ENCODE measurements around the gene AVL9.
"Not testable (repeated sequence)": the region's sequence is repeated elsewhere in the genome, so short reads cannot be mapped to it uniquely, and the experiment has no call there.

The AVL9 gene

DNA sequence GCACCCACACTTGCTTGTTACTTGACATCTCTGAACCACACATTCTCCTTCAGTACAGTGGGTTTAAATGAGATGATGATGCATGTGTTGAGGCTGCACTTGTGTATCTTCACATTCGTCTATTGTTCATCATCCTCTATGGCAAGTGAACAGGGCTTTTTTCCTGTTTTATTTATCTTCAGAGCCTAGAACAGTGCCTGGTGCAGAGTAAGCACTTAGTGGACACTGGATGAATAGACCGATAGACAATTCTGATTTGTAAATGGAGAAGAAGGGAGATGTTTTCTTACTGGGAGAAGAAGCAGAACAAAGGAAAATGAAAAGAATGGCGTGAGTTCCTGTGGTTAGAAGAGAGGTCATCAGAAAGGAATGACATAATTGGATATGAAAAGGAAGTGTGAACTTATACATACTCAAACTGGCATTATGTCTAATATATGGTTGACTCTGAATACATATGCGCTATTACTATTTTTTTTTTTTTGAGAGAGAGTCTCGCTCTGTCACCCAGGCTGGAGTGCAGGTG lies 99.7 kb downstream of the AVL9 start:
- no peak for DNase-seq
- no peaks in the 10 kb centered on the region for H3K4me1 ChIP-seq (ENCODE audit: control extremely low read depth in 1 of 4, control insufficient read depth in 4 of 4, insufficient read depth in 4 of 4, low read length in 3 of 4)
- no peak overlapping the region for H3K27ac ChIP-seq (ENCODE audit: insufficient read depth in 1 of 2, low read depth in 1 of 2, low read length in 2 of 2, poor library complexity in 1 of 2, severe bottlenecking in 2 of 2)
- H3K36me3 ChIP-seq (ENCODE audit: control insufficient read depth in 4 of 4, insufficient read depth in 4 of 4, low read length in 3 of 4) = peaks cover 0 to 9% (median 5%) of the 10 kb centered on the region in 4 experiments
- POLR2A ChIA-PET = no interaction called here
- no peak overlapping the region for H3K4me3 ChIP-seq (ENCODE audit: control insufficient read depth in 1 of 7, extremely low read depth in 1 of 7, insufficient read depth in 4 of 7, low read depth in 2 of 7, low read length in 6 of 7)
- CTCF ChIA-PET = no interaction called here
- H3K9me3 ChIP-seq (ENCODE audit: control extremely low read depth in 1 of 5, control insufficient read depth in 4 of 5, insufficient read depth in 2 of 5, low read depth in 1 of 5, low read length in 4 of 5) = peaks cover 0 to 2% (median 0%) of the 10 kb centered on the region in 5 experiments
- 100% methylated on average over 1 of the region's 5 CpGs for WGBS (ENCODE audit: insufficient coverage)
- H3K27me3 ChIP-seq (replicated peaks in 2 of 5; ENCODE audit: control insufficient read depth in 4 of 5, insufficient read depth in 5 of 5, low read length in 4 of 5) = no peaks in the 10 kb centered on the region

GRCh38 chr7:32601196-32601595 lies 105.9 kb downstream of the AVL9 start:
- H3K4me1 ChIP-seq (ENCODE audit: control extremely low read depth in 1 of 4, control insufficient read depth in 4 of 4, insufficient read depth in 4 of 4, low read length in 3 of 4); POLR2A ChIA-PET; DNase-seq; H3K4me3 ChIP-seq (ENCODE audit: control insufficient read depth in 1 of 7, extremely low read depth in 1 of 7, insufficient read depth in 4 of 7, low read depth in 2 of 7, low read length in 6 of 7); CTCF ChIA-PET; H3K27ac ChIP-seq (ENCODE audit: insufficient read depth in 1 of 2, low read depth in 1 of 2, low read length in 2 of 2, poor library complexity in 1 of 2, severe bottlenecking in 2 of 2); H3K36me3 ChIP-seq (ENCODE audit: control insufficient read depth in 4 of 4, insufficient read depth in 4 of 4, low read length in 3 of 4); H3K27me3 ChIP-seq (replicated peaks in 2 of 5; ENCODE audit: control insufficient read depth in 4 of 5, insufficient read depth in 5 of 5, low read length in 4 of 5): not testable (repeated sequence)
- 100% methylated on average over 2 of the region's 4 CpGs for WGBS (ENCODE audit: insufficient coverage)
- peaks cover 0 to 15% (median 4%) of the 10 kb centered on the region in 5 experiments for H3K9me3 ChIP-seq (ENCODE audit: control extremely low read depth in 1 of 5, control insufficient read depth in 4 of 5, insufficient read depth in 2 of 5, low read depth in 1 of 5, low read length in 4 of 5)

- H3K36me3 ChIP-seq (ENCODE audit: control insufficient read depth in 4 of 4, insufficient read depth in 4 of 4, low read length in 3 of 4) = peaks cover 0 to 8% (median 1%) of the 10 kb centered on the region in 4 experiments
- ChIA-PET CTCF (no interaction called here), POLR2A (no interaction called here)
These were observed 107.2 kb downstream of the AVL9 start for GRCh38 chr7:32602470-32602869.

GRCh38 chr7:32603492-32603891 lies 108.2 kb downstream of the AVL9 start:
- WGBS (ENCODE audit: insufficient coverage) = 96% methylated on average over 3 of the region's 3 CpGs
- CTCF ChIA-PET = not testable (repeated sequence)

More at GRCh38 chr7:32602470-32602869, 107.2 kb downstream of the AVL9 start:
- no peak for DNase-seq
- Histone ChIP-seq H3K4me3 (ENCODE audit: control insufficient read depth in 1 of 7, extremely low read depth in 1 of 7, insufficient read depth in 4 of 7, low read depth in 2 of 7, low read length in 6 of 7) (no peak overlapping the region), H3K4me1 (ENCODE audit: control extremely low read depth in 1 of 4, control insufficient read depth in 4 of 4, insufficient read depth in 4 of 4, low read length in 3 of 4) (no peaks in the 10 kb centered on the region), H3K27me3 (replicated peaks in 2 of 5; ENCODE audit: control insufficient read depth in 4 of 5, insufficient read depth in 5 of 5, low read length in 4 of 5) (no peaks in the 10 kb centered on the region), H3K27ac (ENCODE audit: insufficient read depth in 1 of 2, low read depth in 1 of 2, low read length in 2 of 2, poor library complexity in 1 of 2, severe bottlenecking in 2 of 2) (no peak overlapping the region), H3K9me3 (ENCODE audit: control extremely low read depth in 1 of 5, control insufficient read depth in 4 of 5, insufficient read depth in 2 of 5, low read depth in 1 of 5, low read length in 4 of 5) (peaks cover 0 to 15% (median 4%) of the 10 kb centered on the region in 5 experiments)
- WGBS (ENCODE audit: insufficient coverage) = 100% methylated on average over 1 of the region's 2 CpGs

DNA sequence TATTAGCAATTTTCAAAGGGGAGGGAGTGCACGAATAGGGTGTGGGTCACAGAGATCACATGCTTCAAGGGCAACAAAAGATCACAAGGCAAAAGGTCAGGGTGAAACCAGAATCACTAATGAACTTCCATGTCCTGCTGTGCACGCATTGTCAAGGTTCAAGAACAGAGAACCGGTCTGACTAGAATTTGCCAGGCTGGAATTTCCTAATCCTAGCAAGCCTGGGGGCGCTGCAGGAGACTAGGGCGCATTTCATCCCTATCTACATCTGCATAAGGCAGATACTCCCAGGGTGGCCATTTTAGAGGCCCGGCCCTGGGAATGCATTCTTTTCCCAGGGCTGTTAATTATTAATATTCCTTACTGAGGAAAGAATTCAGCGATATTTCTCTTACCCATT lies 108.8 kb downstream of the AVL9 start:
- H3K36me3 ChIP-seq (ENCODE audit: control insufficient read depth in 4 of 4, insufficient read depth in 4 of 4, low read length in 3 of 4); POLR2A ChIA-PET; DNase-seq; H3K27ac ChIP-seq (ENCODE audit: insufficient read depth in 1 of 2, low read depth in 1 of 2, low read length in 2 of 2, poor library complexity in 1 of 2, severe bottlenecking in 2 of 2); H3K27me3 ChIP-seq (replicated peaks in 2 of 5; ENCODE audit: control insufficient read depth in 4 of 5, insufficient read depth in 5 of 5, low read length in 4 of 5); H3K4me3 ChIP-seq (ENCODE audit: control insufficient read depth in 1 of 7, extremely low read depth in 1 of 7, insufficient read depth in 4 of 7, low read depth in 2 of 7, low read length in 6 of 7); CTCF ChIA-PET; H3K4me1 ChIP-seq (ENCODE audit: control extremely low read depth in 1 of 4, control insufficient read depth in 4 of 4, insufficient read depth in 4 of 4, low read length in 3 of 4): not testable (repeated sequence)
- WGBS (ENCODE audit: insufficient coverage) = 87% methylated on average over 4 of the region's 7 CpGs
- peaks cover 0 to 13% (median 4%) of the 10 kb centered on the region in 5 experiments for H3K9me3 ChIP-seq (ENCODE audit: control extremely low read depth in 1 of 5, control insufficient read depth in 4 of 5, insufficient read depth in 2 of 5, low read depth in 1 of 5, low read length in 4 of 5)

More at GRCh38 chr7:32603492-32603891, 108.2 kb downstream of the AVL9 start:
- DNase-seq; H3K27me3 ChIP-seq (replicated peaks in 2 of 5; ENCODE audit: control insufficient read depth in 4 of 5, insufficient read depth in 5 of 5, low read length in 4 of 5); H3K36me3 ChIP-seq (ENCODE audit: control insufficient read depth in 4 of 4, insufficient read depth in 4 of 4, low read length in 3 of 4); POLR2A ChIA-PET; H3K4me1 ChIP-seq (ENCODE audit: control extremely low read depth in 1 of 4, control insufficient read depth in 4 of 4, insufficient read depth in 4 of 4, low read length in 3 of 4); H3K27ac ChIP-seq (ENCODE audit: insufficient read depth in 1 of 2, low read depth in 1 of 2, low read length in 2 of 2, poor library complexity in 1 of 2, severe bottlenecking in 2 of 2); H3K4me3 ChIP-seq (ENCODE audit: control insufficient read depth in 1 of 7, extremely low read depth in 1 of 7, insufficient read depth in 4 of 7, low read depth in 2 of 7, low read length in 6 of 7): not testable (repeated sequence)
- H3K9me3 ChIP-seq (ENCODE audit: control extremely low read depth in 1 of 5, control insufficient read depth in 4 of 5, insufficient read depth in 2 of 5, low read depth in 1 of 5, low read length in 4 of 5) = peaks cover 0 to 13% (median 4%) of the 10 kb centered on the region in 5 experiments

DNA sequence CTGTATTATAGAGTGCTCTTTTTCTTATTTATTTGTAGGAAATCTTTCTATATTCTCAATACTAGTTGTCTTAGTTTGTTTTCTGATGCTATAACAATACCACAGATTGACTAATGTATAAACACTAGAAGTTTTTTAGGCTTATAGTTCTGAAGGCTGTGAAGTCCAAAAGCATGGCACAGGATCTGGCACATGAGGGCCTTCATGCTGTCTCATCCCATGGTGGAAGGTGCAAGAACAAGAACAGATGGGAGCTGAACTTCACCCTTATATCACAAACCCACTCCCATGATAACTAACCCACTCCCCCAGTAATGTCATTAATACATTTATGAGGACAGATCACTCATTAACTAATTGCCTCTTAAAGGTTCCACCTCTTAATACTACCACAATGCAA lies 109.7 kb downstream of the AVL9 start:
- peaks cover 0 to 4% (median 0%) of the 10 kb centered on the region in 4 experiments for H3K36me3 ChIP-seq (ENCODE audit: control insufficient read depth in 4 of 4, insufficient read depth in 4 of 4, low read length in 3 of 4)
- DNase-seq = no peak
- no peaks in the 10 kb centered on the region for H3K27me3 ChIP-seq (replicated peaks in 2 of 5; ENCODE audit: control insufficient read depth in 4 of 5, insufficient read depth in 5 of 5, low read length in 4 of 5)
- peaks cover 0 to 13% (median 4%) of the 10 kb centered on the region in 5 experiments for H3K9me3 ChIP-seq (ENCODE audit: control extremely low read depth in 1 of 5, control insufficient read depth in 4 of 5, insufficient read depth in 2 of 5, low read depth in 1 of 5, low read length in 4 of 5)
- H3K4me1 ChIP-seq (ENCODE audit: control extremely low read depth in 1 of 4, control insufficient read depth in 4 of 4, insufficient read depth in 4 of 4, low read length in 3 of 4) = no peaks in the 10 kb centered on the region
- H3K27ac ChIP-seq (ENCODE audit: insufficient read depth in 1 of 2, low read depth in 1 of 2, low read length in 2 of 2, poor library complexity in 1 of 2, severe bottlenecking in 2 of 2) = no peak overlapping the region
- no peak overlapping the region for H3K4me3 ChIP-seq (ENCODE audit: control insufficient read depth in 1 of 7, extremely low read depth in 1 of 7, insufficient read depth in 4 of 7, low read depth in 2 of 7, low read length in 6 of 7)
- ChIA-PET CTCF (no interaction called here), POLR2A (no interaction called here)

DNA sequence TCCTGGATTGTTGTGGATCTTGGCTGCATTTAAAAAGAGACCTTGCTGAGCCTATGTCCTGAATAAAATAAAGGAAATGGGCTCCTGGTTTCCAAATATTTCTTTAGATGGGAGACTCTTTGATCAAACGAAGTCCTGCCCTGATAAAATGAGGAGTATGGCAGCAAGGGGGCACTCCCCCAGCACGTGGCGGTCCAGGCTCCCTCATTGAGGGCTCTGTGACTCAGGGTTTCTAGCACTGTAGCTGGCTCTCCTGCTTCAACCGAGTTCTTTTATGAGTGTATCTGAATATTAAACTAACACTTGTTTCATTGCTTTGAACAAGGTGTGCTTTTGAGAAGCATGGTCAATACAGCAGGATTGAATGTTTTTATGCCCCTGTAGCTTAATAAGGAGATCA lies 114.2 kb downstream of the AVL9 start:
- Histone ChIP-seq H3K27ac (ENCODE audit: insufficient read depth in 1 of 2, low read depth in 1 of 2, low read length in 2 of 2, poor library complexity in 1 of 2, severe bottlenecking in 2 of 2) (no peak overlapping the region), H3K36me3 (ENCODE audit: control insufficient read depth in 4 of 4, insufficient read depth in 4 of 4, low read length in 3 of 4) (peaks cover 0 to 5% (median 0%) of the 10 kb centered on the region in 4 experiments), H3K27me3 (replicated peaks in 2 of 5; ENCODE audit: control insufficient read depth in 4 of 5, insufficient read depth in 5 of 5, low read length in 4 of 5) (no peaks in the 10 kb centered on the region), H3K4me3 (ENCODE audit: control insufficient read depth in 1 of 7, extremely low read depth in 1 of 7, insufficient read depth in 4 of 7, low read depth in 2 of 7, low read length in 6 of 7) (no peak overlapping the region), H3K9me3 (ENCODE audit: control extremely low read depth in 1 of 5, control insufficient read depth in 4 of 5, insufficient read depth in 2 of 5, low read depth in 1 of 5, low read length in 4 of 5) (peaks cover 0 to 9% (median 0%) of the 10 kb centered on the region in 5 experiments), H3K4me1 (ENCODE audit: control extremely low read depth in 1 of 4, control insufficient read depth in 4 of 4, insufficient read depth in 4 of 4, low read length in 3 of 4) (no peaks in the 10 kb centered on the region)
- POLR2A ChIA-PET = no interaction called here
- CTCF ChIA-PET = no interaction called here
- no peak for DNase-seq
- 100% methylated on average over 3 of the region's 4 CpGs for WGBS (ENCODE audit: insufficient coverage)

All from common myeloid progenitor, CD34-positive (primary cell).